ENCODE data around the gene GPRIN3.
"Not testable (repeated sequence)": the region's sequence is repeated elsewhere in the genome, so short reads cannot be mapped to it uniquely, and the experiment has no call there.

The GPRIN3 gene

DNA sequence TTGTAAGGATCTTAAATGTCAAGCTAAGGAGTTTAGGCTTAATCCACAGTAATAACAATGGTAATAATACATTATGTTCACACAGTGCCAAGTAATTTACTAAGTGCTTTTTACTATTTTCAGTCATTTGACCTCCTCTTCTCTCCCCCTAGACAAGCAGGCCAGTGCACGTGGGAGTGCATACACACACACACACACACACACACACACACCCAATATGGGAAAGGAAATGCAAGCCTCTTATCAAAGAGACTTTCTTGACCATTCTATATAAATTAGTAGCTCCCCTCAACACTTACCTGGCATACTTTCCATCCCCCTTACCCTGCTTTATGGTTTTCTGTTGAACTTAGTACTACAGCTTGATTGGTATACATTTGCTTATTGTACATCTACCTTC is 3.8 kb upstream of the GPRIN3 start:
- DNase-seq, result no peak

DNA sequence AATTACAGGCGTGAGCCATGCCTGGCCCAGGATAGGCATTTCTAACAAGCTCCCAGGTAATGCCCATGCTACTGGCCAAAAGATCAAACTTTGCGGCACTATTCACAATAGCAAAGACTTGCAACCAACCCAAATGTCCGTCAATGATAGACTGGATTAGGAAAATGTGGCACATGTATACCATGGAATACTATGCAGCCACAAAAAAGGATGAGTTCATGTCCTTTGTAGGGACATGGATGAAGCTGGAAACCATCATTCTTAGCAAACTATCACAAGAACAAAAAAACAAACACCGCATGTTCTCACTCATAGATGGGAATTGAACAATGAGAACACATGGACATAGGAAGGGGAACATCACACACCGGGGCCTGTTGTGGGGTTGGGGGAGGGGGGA is 1.6 kb upstream of the GPRIN3 start:
- not testable (repeated sequence) for DNase-seq

DNA sequence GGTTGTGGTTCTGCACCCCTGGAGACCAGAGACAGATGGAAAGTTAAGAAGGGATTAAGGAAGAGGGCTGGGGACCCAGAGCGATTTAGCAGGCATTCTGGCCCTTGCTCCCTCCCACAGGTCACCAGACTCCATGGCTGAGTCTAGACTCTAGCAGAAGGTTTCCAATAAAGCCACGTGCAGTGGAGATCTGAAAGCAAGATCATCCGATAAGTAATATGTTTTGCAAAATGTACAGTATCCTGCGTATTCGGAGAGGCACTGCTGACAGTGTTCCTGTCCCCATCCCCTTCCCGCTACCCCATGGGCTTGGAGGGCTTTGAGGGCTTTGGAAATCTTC is 531 bp upstream of the GPRIN3 start:
- DNase-seq, result no peak

DNA sequence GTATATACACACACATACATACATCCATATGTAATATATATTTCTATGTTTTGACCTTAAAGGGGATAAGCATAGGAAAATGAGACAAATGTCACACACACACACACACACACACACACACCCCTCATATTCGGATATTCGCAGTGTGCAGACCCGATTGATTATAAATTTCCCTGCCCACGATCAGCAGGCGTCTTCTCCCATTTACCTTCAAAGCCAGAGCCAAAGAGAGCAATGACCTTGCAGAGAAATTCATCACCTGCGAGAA is 488 bp downstream of the GPRIN3 start:
- no peak for DNase-seq

DNA sequence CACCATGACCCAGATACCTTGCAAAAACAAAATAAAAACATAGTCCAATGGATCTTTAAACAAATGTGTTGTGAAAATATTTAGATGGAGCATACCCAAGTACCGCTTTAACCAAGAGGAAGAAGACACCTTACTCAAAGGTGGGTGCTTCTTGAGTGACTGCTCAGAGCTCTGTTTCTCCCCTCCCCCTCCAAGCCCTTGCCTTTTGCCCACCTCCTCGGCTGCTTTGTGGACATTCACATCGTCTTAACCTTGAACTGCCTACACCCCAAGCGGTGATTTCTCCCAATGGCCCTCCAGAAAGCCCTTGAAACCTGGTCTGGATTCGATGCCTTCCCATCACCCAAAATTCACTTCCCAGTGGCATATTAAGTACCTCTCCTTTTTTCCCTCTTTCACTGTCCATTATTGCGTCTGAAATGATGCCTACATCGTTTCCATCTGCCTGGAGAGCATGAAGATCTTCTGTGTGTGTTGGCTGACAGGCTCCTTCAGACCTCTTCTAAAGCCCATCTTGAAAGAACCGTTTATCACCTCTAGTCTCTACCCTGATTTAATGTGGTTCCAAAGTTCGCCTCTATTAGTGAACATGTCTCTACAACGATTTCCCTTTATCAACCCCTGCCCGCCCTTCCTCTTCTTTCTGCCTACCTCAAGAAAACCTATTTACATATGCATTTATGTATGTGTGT is 968 bp downstream of the GPRIN3 start:
- no peak for DNase-seq

DNA sequence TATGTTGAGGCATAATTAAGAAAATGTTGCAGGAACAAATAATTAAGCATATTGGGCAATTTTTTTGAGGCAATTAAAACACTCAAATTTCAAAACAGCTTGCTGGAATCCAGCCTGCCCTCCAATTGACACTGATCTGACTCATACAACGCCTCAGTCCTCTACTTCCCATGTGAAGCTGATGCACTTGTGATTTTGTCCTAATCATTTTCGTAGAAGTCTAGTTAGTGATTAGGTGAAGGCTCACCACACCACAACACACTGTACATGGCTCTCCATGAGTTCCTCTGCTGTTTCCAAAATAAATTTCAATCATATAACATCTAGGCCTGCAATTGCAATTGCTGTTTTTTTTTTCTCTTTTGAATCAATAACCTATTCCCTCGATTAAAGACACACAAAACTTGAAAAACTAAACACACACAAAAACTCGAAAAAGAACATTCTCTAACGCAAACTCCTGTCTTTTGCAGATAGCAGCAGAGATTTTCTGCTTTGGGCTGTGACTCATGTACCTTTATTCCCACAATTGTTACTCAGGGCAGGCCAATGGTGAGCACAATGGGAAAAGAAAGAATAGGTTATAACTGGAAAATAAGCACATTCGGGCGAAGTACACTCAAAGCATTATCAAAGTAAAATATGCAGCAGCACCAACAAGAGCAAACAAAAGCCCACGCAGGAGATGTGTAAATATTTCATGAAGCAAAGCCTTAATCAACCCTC is 1.7 kb downstream of the GPRIN3 start:
- DNase-seq, result no peak

DNA sequence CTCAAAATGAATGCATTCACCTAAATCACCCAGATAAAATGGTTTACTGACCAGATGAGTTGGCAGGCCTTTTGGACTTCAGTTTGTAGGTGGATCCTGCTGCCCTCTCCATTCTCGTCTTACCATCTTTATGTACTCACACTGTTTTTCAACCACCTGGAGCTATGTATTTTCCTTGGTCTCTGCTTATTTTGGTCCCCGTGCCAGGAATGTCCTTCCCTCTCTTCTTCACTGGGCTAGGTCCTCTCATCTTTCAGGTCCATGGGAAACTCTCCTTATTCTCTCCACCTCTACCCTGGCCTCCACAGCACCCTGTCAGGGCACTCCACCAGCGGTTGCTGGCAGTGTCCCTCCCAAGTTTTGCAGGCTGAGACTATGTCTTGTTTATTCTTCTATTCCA is 2.6 kb downstream of the GPRIN3 start:
- no peak for DNase-seq

DNA sequence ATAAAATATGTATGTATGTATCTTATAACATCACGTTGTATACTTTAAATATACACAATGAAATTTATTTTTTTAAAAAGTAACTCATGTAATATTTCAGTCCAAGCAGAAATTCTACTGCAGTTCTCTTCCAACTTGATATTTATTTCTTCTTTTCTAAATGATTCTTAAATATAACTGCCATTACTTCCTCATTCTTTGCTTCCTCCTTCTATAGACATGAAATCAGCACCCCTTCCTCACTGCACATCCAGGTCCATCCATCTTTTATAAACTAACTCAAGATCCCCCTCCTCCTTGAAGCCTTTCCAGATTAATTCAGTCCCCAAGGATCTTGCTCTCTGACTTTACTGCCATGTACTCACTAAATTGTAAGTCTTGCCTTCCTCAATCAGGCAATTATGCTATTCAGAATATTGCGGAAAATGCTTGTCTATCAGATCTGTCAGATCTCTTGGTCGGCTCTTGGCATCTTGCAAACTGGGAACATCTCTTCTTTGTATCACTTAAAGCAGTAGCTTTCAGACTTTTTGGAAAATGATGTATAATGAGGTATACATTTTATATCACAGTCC is 3.7 kb downstream of the GPRIN3 start:
- DNase-seq, result no peak

DNA sequence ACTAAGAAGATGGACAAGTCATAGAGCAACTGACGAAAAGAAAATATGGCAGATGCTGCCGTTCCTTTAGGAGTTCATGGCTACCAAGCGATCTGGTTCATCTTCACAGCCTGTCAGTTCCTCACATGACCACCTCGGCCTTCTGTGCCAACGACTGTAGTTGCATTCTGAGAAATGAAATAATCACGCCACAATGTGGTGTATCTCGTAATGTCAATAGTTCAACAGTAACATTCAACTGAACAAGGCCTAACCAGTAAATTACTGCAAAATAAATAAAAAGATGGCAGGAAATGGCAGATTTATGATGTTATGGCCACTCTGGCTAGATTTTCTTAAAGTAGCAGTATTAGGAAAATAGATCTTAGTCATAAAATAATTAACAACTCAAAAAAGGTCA is 4.4 kb downstream of the GPRIN3 start:
- DNase-seq, result no peak

DNA sequence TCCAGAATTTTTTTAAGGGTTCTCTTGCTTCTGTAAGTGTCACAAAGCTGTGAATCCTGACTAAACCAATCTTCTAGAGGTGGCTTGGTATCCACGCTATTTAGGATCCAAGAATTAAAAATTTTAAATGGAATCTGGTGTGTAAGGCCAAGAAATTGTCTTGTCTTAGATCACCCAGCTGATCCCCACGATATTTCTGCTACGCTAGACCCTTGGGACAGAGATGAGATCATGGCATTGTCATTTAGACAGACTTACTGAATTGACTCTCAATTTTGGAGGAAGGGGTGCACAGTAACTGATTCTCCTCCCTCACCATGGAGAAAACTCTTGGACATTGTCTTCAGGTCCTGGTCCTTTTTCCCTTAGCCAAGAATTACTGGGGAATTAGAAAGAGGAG is 5.7 kb downstream of the GPRIN3 start:
- DNase-seq, result no peak

DNA sequence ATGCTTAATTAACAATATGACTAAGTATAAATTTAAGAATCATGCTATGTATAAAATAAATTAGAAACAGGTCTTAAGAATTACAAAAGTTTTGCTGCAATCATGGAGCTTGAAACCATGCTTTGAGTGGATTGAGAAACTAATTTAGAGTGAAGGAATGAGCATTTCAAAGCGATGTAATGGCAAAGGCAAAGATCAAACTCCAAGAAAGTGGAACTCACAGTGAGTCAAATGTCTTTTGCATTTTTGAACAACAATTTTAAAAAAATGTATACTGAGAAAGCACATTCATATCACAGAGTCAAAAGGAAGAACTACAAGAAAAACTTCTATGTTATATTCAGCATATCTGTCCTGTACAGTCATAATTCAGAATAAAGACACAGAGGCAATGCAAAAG is 6.6 kb downstream of the GPRIN3 start:
- DNase-seq, result no peak

DNA sequence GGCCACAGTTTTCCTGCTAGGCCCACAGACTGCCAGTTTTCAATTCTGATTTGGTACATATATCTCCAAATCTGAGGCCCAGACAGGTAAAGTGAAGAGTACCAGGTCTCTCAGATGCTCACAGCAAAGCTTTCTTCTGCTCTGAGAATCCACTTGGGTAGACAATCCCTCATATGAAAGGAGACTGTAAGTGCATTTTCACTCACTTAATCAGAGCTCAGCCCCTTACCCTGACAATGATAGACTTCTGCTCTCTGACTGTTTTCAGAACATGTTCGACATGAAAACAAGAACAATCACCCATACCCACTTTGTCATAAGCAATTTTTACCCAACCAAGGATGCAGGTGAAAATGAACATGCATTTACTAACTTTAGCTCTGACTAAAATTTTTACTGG is 7.1 kb downstream of the GPRIN3 start:
- no peak for DNase-seq

DNA sequence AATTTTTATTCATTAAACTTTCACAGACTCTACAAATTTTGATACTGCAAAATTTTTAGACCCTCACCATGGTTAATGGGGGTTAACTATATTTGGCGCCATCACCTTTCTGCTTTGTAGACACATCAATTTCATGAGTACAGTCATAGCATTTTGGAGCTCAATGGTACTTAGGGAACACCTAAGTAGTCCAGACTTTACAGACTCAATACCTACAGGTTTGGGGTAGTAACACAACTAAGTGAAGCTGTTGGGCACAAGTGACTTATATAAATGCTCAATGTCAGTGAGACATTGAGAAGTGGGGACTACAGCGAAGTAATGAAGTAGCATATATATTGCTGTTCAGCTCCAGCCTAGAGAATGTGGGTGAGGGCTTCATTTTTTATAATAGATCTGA is 7.5 kb downstream of the GPRIN3 start:
- DNase-seq, result no peak

DNA sequence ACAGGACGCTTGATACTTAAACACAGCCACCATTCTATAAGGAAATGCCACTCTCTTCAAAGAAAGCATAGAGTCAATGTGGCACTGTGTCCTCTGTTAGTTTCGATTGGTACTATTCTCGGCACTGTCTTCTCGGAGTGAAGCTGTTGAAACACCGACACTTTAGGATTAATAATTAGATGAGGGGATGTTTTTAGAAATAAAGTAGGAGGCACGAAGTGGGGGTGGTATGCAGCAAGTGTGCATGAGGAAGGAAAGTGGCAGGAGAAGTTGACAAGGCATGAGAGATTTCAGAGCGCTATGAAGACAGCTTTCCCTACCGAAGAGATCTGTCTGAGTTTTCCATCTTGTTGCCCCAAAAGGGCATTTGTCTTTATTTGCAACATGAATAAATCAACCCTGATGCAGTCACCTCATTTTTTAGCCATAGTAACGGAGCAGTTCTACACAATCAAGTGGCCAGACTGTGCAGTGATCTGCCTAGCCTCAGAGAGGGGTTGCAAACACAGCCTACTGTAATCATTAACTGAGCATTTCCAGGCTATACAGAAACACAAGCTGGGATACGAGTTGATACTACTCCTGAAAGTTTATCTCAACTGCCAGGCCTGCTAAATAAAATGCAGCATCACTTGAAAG is 8.3 kb downstream of the GPRIN3 start:
- no peak for DNase-seq

DNA sequence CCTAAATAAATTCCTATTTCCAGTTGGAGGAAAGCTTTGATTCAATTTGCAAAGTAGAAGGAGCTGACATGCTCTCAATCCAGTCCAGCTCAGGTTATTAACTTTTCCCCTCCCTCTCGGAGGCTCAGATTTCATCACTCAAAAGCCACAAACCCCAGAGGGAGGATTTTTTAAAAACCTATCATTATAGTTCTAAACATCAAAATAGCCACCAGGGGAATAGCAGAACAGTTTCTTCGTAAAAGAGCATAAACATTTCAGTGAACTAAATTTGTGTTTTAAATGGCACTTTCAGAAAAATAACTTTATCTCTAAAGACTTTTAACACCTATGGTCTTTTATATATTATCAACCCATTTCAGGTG is 8.8 kb downstream of the GPRIN3 start:
- DNase-seq, result no peak

DNA sequence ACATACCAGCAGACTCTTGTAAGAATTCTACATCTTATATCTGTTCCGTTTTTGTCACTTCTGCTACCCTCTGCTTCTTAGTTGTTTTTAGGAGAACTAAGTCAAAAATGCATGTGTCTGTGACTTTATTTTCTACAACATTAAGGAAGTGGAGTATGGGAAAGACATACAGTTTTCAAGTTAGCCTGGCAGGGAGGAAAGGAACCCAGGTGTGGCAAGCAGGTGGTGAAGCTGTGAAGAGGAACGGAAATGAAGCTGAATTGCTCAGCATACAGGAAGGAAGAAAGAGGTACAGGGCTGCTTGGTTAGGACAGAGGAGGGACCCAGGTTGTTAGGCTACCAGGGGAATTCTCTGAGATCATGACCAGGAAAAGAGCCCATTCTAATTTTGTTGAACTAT is 9.4 kb downstream of the GPRIN3 start:
- DNase-seq, result no peak

DNA sequence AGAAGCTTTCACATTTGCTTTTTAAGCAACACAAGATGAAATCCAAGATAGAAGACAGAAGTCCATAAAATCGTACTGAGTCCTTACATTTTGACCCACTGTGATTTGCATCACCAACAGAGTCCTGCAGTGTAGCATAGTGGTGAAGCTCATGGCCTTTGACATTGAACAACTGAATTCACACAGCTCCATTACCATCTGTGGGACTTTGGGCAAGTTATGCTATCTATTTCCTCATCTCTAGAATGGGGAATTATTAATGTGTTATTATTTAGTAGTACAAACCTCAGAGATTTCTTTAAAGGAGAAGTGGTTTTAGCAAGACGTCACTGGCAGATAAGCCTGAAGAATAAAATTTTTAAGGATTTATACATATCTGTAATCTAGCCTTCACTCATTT is 10.7 kb downstream of the GPRIN3 start:
- no peak for DNase-seq

DNA sequence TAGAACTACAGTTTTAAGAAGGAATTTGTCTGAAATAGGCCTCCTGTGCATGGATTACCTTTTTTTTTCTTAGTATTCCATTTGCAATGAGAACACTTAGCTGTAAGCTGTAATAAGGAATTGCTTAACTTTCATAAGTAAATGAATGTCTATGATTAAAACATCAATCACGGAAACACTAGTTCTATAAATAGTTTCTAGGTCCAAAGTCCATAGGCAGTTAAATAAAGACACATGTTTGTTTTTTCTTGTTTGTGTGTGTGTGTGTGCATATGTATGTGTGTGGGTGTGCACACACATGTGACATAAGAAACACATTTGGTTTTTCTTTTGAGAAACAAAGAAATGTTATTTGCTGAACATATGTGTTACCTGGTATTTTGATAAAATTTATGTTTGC is 11.2 kb downstream of the GPRIN3 start:
- no peak for DNase-seq

DNA sequence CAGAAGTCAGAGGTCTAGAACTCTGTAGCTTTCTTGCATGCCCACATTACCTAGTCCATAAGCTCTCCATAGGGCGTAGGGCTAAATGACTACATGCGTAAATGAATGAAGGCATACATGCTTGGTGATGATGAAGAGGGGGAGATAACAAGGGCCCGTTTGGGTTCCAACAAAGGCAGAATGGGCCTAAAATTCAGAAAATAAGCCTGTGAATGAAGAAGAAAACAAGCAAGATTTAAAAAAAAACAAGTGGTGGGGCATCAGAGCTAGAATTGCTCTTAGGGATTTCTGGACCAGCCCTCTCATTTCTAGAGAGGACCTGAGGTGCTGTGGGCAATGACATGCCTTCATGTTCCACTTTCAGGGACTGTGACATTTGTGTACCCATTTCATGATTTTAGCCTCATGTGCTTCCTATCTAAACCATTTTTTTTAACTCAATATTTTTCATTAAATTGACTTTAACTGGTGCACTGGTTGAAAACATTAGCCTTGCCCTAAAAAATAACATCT is 12.1 kb downstream of the GPRIN3 start:
- no peak for DNase-seq

DNA sequence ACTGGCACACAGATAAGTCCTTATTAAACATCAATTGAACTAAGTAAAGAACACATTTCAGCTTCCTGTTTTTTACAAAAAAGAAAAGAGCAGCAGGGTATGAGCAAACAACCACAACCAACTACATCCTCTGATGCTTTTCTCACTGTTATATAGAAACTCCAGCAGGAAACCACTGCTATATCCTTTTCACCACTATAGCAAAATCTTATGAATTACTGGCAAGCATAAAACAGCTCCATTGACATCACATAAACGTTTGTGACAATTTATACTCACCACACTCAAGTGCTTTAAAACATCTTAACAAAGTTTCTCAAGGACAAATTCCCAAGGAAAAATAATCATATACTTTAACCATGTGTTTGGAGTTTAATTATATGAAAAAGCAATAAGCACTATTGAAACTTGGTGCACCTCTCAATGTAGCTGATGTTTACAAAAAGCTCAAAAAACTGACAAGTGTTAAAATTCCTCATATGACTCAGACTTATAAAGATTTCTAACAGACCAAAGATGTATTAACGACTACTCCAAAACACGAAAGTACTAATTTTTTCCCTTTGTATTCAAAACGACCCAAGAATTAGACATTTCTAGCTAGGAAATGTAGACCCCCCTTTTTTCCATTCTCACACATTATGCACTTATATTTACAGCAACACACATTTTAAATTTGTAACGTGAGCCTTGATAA is 12.9 kb downstream of the GPRIN3 start:
- DNase-seq, result no peak

DNA sequence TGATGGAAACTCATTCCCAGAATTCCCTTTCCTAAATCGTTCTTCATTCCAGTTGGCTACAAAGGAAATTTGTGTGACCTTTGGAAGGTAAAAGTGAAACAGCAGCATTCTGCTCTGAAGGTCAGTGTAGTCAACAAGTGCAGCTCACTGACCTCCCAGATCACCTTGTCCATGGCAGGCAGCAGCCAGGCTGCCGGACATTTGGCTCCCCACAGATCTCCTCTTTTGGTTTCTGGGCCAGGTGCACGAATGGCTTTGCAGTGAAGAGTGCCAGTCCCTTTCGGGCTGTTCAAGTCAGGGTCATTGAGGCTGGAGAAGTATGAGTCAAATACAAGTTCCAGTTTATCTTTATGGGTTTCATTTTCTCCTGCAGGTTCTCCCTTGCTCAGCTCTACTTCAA is 14.3 kb downstream of the GPRIN3 start:
- DNase-seq, result no peak

DNA sequence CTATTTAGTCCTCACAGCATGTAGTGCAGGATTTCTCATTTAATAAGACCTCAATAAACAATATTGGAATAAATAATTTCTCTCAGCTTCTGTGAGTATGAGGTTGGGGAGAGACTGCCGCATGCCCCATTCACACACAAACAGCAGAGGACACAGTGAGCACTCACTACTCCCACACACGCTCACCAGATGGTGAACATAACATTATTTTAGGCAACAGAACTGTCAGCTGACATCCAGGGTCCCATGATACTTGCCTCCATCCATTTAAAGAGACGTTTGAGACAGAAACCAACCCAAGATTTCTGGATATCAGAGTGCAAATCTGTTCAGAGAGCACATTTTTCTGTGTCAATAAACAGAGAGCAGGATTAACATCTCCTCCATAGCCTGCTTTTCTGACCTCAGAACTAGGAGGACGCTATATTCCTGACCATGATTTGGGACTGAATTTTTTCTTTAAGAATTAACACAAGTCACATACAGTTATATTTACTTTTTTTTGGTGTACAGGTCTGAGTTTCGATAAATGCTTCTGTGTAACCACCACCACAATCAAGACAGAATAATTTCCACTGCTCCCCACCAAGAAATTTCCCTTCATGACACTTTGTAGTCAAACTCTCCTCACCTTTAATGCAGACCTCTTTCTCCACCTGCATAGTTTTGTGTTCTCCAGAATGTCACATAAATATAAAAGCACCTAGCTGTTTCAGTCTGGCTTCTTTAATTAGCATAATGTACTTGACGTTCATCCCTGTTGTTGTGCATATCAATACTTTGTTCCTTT is 16.7 kb downstream of the GPRIN3 start:
- DNase-seq, result no peak

DNA sequence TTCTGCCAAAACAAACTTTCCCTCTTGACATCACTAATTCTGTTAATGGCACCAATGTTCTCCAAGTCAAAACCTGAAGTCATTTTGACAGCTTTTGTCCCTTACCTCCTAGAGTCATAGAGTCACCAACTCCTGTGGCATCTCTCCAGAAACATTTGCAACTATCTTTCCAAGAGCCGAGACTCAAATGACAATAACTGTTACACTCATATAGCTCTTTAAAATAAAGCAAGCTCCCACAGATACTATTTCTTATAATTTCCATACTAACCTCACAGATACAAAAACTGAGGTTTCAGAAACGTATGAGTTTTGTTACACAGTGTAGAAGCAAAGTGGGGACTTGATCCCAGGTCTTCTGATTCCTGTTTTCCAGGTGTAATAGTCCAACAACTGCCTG is 18.3 kb downstream of the GPRIN3 start:
- no peak for DNase-seq
